Nephron progenitor cell (in vitro differentiated cells): ENCODE data around the gene HSD11B2.

Experiments used
- DNase-seq: peaks from one replicate; pipeline ENCODE4 v3.0.0; 2021
- H3K27ac Mint-ChIP-seq: 2 replicates; pipeline ENCODE4 v1.8.0; 2021; ENCODE audit warnings: mild to moderate bottlenecking, moderate library complexity, mixed read lengths
- H3K27me3 Mint-ChIP-seq: 2 replicates; pipeline ENCODE4 v1.8.0; 2021; ENCODE audit warnings: mild to moderate bottlenecking, low read depth, mixed read lengths; ENCODE audit not compliant: poor library complexity
- H3K36me3 Mint-ChIP-seq: 2 replicates; pipeline ENCODE4 v1.8.0; 2021; ENCODE audit warnings: low read depth, mixed read lengths
- H3K4me1 Mint-ChIP-seq: 2 replicates; pipeline ENCODE4 v1.8.0; 2021; ENCODE audit warnings: mixed read lengths
- H3K4me3 Mint-ChIP-seq: 2 replicates; pipeline ENCODE4 v1.8.0; 2021; ENCODE audit warnings: mild to moderate bottlenecking, moderate library complexity, mixed read lengths
- H3K9me3 Mint-ChIP-seq: 2 replicates; pipeline ENCODE4 v1.8.0; 2021; ENCODE audit warnings: mild to moderate bottlenecking, moderate library complexity, mixed read lengths
- CTCF ChIP-seq: fragments of 200-600 bp; sonication (generic); IDR thresholded peaks from 2 replicates; pipeline ENCODE4 v1.5.0; 2021; ENCODE audit warnings: antibody characterized with exemption

HSD11B2 gene

DNA sequence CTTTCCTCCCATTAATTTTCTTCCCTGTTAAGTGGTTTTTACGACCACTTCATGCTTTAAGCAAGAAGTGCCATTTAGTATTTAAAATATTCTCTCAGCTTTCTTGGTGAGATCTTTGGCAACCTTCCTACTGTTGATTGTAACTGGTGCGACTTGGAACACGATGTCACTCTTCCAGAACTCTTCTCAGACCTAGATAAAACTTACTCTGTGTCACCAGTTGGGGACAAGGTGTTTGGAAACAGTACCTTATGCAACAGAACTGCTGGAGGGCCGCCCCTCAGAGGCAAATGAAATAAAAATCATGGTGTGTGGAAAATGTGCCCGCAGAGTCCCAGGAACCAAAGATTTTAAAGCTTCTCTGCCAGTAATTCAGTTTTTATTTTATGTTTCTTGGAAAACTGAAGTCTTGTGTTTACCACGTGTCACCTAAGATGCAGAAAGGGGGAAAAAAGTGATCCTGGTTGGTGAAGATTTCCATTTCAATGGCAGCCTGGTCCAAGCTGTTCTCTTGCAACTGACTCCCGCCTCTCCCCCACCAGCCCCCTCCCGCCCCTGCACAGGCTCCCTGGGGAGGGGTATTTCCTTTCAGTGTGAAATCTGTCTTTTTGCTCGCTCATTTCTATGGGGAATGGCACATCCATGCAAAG, 7.2 kb upstream of the HSD11B2 start:
- DNase-seq, result peak; percentile 30
- peaks cover 57% of the 10 kb centered on the region for H3K27me3 Mint-ChIP-seq
- no peaks in the 10 kb centered on the region for H3K9me3 Mint-ChIP-seq
- TF ChIP-seq CTCF, result no peak
- H3K4me1 Mint-ChIP-seq, result peaks cover 59% of the 10 kb centered on the region
- H3K36me3 Mint-ChIP-seq, result no peaks in the 10 kb centered on the region
- H3K4me3 Mint-ChIP-seq, result peak overlapping the region; percentile 39
- peak overlapping the region; percentile 43 for H3K27ac Mint-ChIP-seq

DNA sequence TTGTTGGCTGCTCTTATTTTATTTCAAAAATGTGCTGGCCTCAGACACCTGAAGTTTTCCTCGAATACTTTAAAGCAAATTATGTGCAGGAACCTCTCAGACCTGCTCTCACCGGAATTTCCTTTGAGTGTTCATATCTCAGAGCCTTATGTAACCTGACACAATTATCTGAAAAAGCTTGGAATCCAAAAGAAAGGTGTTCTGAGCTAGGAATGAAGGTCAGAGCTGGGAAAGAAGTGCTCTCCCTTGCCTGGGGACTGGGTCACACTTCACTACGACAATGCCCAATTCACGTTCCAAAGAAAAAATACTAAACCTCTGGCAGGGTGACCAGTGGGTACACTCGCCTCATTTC, 6.7 kb upstream of the HSD11B2 start:
- peaks cover 61% of the 10 kb centered on the region for H3K27me3 Mint-ChIP-seq
- H3K4me1 Mint-ChIP-seq, result peaks cover 61% of the 10 kb centered on the region
- no peak for TF ChIP-seq CTCF
- peak overlapping the region; percentile 27 for H3K4me3 Mint-ChIP-seq
- no peak for DNase-seq
- H3K9me3 Mint-ChIP-seq, result no peaks in the 10 kb centered on the region
- no peaks in the 10 kb centered on the region for H3K36me3 Mint-ChIP-seq
- H3K27ac Mint-ChIP-seq, result no peak overlapping the region

DNA sequence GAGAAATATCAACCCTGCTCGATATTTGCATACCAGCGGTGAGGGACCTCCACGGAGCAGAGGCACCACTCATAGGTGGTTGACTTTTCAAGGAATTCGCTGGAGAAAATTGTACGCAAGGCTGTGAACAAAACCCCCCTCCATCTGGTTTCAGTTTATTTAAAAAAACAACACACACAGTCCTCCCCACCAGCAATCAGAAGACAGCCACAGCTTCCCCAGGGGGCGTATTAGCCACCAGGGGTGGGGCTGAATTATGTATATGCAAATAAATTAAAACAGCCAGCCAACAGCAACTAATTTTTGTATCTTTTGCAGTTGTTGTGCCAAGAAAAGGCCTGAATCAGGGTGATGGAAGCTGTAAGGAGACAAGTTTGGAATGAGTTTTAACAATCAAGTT, 5.9 kb upstream of the HSD11B2 start:
- Mint-ChIP-seq H3K36me3 (no peaks in the 10 kb centered on the region), H3K27ac (no peak overlapping the region), H3K27me3 (peaks cover 64% of the 10 kb centered on the region), H3K4me1 (peaks cover 61% of the 10 kb centered on the region), H3K4me3 (peak overlapping the region; percentile 8), H3K9me3 (no peaks in the 10 kb centered on the region)
- TF ChIP-seq CTCF, result no peak
- DNase-seq, result no peak

DNA sequence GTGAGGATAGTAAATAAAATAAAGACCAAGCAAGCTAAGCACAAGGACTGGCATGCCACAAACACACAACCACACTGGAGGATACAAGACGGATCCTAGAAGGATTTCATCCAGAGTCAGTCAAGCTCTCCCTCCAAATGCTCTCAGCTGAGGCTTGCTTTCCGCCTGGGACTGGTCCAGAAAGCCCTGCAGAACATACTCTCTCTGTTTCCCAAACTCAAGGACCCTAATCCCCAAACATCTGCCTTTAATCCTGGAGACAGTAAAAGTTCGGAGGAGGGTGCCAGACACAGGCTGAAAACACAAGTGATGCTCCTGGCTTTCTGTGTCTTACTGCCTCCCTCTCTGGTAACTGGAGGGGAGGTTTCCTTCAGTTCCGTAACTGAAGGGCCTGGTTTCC, 5.3 kb upstream of the HSD11B2 start:
- H3K36me3 Mint-ChIP-seq, result no peaks in the 10 kb centered on the region
- TF ChIP-seq CTCF, result no peak
- peaks cover 65% of the 10 kb centered on the region for H3K4me1 Mint-ChIP-seq
- H3K4me3 Mint-ChIP-seq, result no peak overlapping the region
- DNase-seq, result no peak
- no peaks in the 10 kb centered on the region for H3K9me3 Mint-ChIP-seq
- peaks cover 69% of the 10 kb centered on the region for H3K27me3 Mint-ChIP-seq
- no peak overlapping the region for H3K27ac Mint-ChIP-seq

DNA sequence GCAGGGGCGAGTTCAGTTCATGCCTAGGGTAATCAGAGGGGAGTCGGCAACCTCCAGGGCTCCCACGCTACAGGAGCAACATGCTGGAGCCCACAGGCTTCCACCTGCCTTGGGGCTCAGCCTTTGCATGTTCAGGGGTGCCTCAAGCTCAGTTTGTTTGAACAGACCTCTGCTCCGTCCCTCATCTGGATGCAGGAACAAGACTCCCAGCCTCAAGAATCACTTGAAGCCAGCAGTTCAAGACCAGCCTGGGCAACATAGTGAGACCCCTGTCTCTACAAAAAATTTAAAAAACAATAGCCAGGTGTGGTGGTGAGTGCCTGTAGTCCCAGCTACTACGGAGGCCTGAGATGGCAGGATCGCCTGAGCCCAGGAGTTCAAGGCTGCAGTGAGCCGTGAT, 4.9 kb upstream of the HSD11B2 start:
- no peak for DNase-seq
- H3K27ac Mint-ChIP-seq, result no peak overlapping the region
- H3K9me3 Mint-ChIP-seq, result no peaks in the 10 kb centered on the region
- peaks cover 65% of the 10 kb centered on the region for H3K4me1 Mint-ChIP-seq
- H3K27me3 Mint-ChIP-seq, result peaks cover 68% of the 10 kb centered on the region
- TF ChIP-seq CTCF, result no peak
- no peaks in the 10 kb centered on the region for H3K36me3 Mint-ChIP-seq
- no peak overlapping the region for H3K4me3 Mint-ChIP-seq

DNA sequence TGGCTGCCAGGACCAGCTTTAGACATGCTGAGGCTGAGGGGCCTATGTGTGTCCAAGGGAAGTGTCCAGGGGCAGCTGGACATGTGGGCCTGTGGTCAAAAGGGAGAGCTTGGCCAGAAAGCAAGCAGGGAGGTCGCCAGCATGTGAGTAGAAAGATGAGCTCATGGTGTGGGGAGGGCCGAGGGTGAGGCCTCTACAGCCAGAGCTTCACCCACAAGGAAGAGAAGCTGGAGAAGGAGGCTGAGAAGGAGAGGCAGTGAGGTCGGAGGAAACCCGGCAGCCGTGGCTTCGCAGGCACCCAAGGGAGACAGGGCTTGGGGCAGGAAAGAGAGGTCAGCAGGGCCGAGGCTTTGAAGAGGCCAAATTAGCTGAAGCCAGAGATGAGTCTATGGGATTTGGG, 4.0 kb upstream of the HSD11B2 start:
- Mint-ChIP-seq H3K4me1 (peaks cover 70% of the 10 kb centered on the region), H3K27me3 (peaks cover 65% of the 10 kb centered on the region), H3K27ac (no peak overlapping the region)

More for the DNA sequence above, 4.0 kb upstream of the HSD11B2 start:
- no peak for DNase-seq
- Mint-ChIP-seq H3K4me3 (no peak overlapping the region), H3K9me3 (no peaks in the 10 kb centered on the region), H3K36me3 (no peaks in the 10 kb centered on the region)
- TF ChIP-seq CTCF, result no peak
